ENCODE measurements around the gene LBHD2.

LBHD2 gene

GRCh38 chr14:103139132-103140025, 55.4 kb downstream of the LBHD2 start:
- no peak for FAIRE-seq
- DNase-seq (ENCODE audit: extremely low spot score, insufficient read length, low read depth) = no peak

Data from GM18507 (cell line).